Activated CD4-positive, alpha-beta T cell treated with anti-CD3 and anti-CD28 coated beads, Interleukin-2, amount 50 U/mL, for 48 hours (primary cell): ENCODE results near the gene CD244.
"Not testable (repeated sequence)": the region's sequence is repeated elsewhere in the genome, so short reads cannot be mapped to it uniquely, and the experiment has no call there.

ENCODE experiments used
- DNase-seq, 2 experiments: peaks; one replicate each; pipeline ENCODE4 v3.0.0-alpha.2; 2020

Gene CD244

GRCh38 chr1:160876311-160876710, 13.6 kb upstream of the CD244 start:
- no peak for DNase-seq

- DNase-seq = not testable (repeated sequence)
These were observed 12.9 kb upstream of the CD244 start for GRCh38 chr1:160875591-160875990.

GRCh38 chr1:160874935-160875334, 12.2 kb upstream of the CD244 start:
- DNase-seq = no peak

GRCh38 chr1:160868141-160868540, 5.5 kb upstream of the CD244 start:
- DNase-seq = no peak

- not testable (repeated sequence) for DNase-seq
These were observed 5.0 kb upstream of the CD244 start for GRCh38 chr1:160867651-160868050.

- DNase-seq = no peak
These were observed 4.1 kb upstream of the CD244 start for GRCh38 chr1:160866695-160867260.

- DNase-seq = no peak
These were observed 3.5 kb upstream of the CD244 start for GRCh38 chr1:160866001-160866694.

- no peak for DNase-seq
These were observed 2.6 kb upstream of the CD244 start for GRCh38 chr1:160865337-160865736.

- no peak for DNase-seq
These were observed 1.5 kb upstream of the CD244 start for GRCh38 chr1:160864173-160864572.

GRCh38 chr1:160863774-160864131, 1.1 kb upstream of the CD244 start:
- no peak for DNase-seq

- DNase-seq = no peak
These were observed 530 bp upstream of the CD244 start for GRCh38 chr1:160863061-160863773.

- DNase-seq = no peak
These were observed 1.7 kb downstream of the CD244 start for GRCh38 chr1:160860840-160861505.

GRCh38 chr1:160859166-160859565, 3.5 kb downstream of the CD244 start:
- no peak for DNase-seq

GRCh38 chr1:160858507-160858906, 4.2 kb downstream of the CD244 start:
- DNase-seq = no peak

- DNase-seq = no peak
These were observed 4.6 kb downstream of the CD244 start for GRCh38 chr1:160858097-160858496.

GRCh38 chr1:160855181-160855981, 7.3 kb downstream of the CD244 start:
- DNase-seq = no peak

GRCh38 chr1:160853754-160854153, 8.9 kb downstream of the CD244 start:
- DNase-seq = no peak

GRCh38 chr1:160853014-160853413, 9.7 kb downstream of the CD244 start:
- no peak for DNase-seq

GRCh38 chr1:160850993-160851392, 11.7 kb downstream of the CD244 start:
- no peak for DNase-seq

- no peak for DNase-seq
These were observed 12.1 kb downstream of the CD244 start for GRCh38 chr1:160850541-160850940.

GRCh38 chr1:160846281-160846680, 16.4 kb downstream of the CD244 start:
- no peak for DNase-seq

GRCh38 chr1:160844447-160845232, 18.0 kb downstream of the CD244 start:
- DNase-seq = no peak
